ENCODE data around the gene TRPT1. TPM values are rescaled to one million over a fixed set of nuclear protein-coding genes. Genes with fewer than 3 reads are reported as not detected.

TRPT1 gene
- total RNA-seq, 2 experiments from 2014 or later: 40.6 to 49.0 TPM

DNA sequence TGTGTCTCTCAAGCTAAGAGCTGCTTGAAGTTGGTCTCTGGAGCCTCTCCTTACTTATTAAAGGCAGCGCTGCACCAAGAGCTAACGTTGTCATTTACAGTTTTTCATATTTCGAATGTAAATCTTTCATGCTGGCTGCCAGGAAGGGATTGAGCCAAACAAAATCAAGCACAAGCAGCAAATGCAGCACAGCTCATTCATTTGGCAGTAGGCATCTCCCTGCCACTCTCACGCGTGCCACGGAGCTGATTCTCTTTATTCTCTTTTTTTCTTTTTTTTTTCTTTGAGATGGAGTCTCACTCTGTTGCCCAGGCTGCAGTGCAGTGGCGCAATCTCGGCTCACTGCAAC lies 7.0 kb upstream of the TRPT1 start:
- Histone ChIP-seq H3K4me2 (ENCODE audit: low read length) (no peak overlapping the region), H4K20me1 (ENCODE audit: insufficient read depth, low read length) (no peaks in the 10 kb centered on the region), H3K9me3 (ENCODE audit: low read length) (no peaks in the 10 kb centered on the region), H3K27ac (ENCODE audit: low read depth, low read length, poor library complexity, severe bottlenecking) (no peak overlapping the region), H3K4me3 (ENCODE audit: low read depth, low read length, poor library complexity, severe bottlenecking) (no peak overlapping the region), H3K4me1 (ENCODE audit: insufficient read depth, low read length, poor library complexity, severe bottlenecking) (peaks cover 44% of the 10 kb centered on the region), H3K9me2 (ENCODE audit: insufficient read depth, low read length) (no peaks in the 10 kb centered on the region), H3K36me3 (ENCODE audit: insufficient read depth, low read length) (peaks cover 9% of the 10 kb centered on the region; the same call in 1 of the 2 replicates), H3K79me2 (ENCODE audit: insufficient read depth, low read depth, low read length) (no peaks in the 10 kb centered on the region; the same call in 1 of the 2 replicates), H2AFZ (ENCODE audit: low read length) (no peak overlapping the region)
- TF ChIP-seq, protein P1, sequence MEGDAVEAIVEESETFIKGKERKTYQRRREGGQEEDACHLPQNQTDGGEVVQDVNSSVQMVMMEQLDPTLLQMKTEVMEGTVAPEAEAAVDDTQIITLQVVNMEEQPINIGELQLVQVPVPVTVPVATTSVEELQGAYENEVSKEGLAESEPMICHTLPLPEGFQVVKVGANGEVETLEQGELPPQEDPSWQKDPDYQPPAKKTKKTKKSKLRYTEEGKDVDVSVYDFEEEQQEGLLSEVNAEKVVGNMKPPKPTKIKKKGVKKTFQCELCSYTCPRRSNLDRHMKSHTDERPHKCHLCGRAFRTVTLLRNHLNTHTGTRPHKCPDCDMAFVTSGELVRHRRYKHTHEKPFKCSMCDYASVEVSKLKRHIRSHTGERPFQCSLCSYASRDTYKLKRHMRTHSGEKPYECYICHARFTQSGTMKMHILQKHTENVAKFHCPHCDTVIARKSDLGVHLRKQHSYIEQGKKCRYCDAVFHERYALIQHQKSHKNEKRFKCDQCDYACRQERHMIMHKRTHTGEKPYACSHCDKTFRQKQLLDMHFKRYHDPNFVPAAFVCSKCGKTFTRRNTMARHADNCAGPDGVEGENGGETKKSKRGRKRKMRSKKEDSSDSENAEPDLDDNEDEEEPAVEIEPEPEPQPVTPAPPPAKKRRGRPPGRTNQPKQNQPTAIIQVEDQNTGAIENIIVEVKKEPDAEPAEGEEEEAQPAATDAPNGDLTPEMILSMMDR (conservative IDR thresholded peaks at IDR 0.05; ENCODE audit: low read length): no peak
- TF ChIP-seq EZH2phosphoT487 (IDR thresholded peaks at IDR 0.05; ENCODE audit: borderline replicate concordance, low read depth, low read length): no peak
- ChIA-PET CTCF (ENCODE audit: unreplicated experiment) (interaction anchor here (0.6 kb wide), 1 partner anchor 219 kb away, joined by 3 read pairs; no protein-coding TSS in a partner anchor), POLR2A (interaction anchor here (1.2 to 1.3 kb wide), 2 partner anchors 8 to 27 kb away, joined by 4 to 5 read pairs; partner anchors contain the start of genes FERMT3 and FKBP2)
- intact Hi-C loops (cut with micrococcal nuclease; ENCODE audit: unreplicated experiment): no loop called here
- no peak for DNase-seq (ENCODE audit: low spot score)
- BruUV-seq (replicated peaks): no TSS peak

DNA sequence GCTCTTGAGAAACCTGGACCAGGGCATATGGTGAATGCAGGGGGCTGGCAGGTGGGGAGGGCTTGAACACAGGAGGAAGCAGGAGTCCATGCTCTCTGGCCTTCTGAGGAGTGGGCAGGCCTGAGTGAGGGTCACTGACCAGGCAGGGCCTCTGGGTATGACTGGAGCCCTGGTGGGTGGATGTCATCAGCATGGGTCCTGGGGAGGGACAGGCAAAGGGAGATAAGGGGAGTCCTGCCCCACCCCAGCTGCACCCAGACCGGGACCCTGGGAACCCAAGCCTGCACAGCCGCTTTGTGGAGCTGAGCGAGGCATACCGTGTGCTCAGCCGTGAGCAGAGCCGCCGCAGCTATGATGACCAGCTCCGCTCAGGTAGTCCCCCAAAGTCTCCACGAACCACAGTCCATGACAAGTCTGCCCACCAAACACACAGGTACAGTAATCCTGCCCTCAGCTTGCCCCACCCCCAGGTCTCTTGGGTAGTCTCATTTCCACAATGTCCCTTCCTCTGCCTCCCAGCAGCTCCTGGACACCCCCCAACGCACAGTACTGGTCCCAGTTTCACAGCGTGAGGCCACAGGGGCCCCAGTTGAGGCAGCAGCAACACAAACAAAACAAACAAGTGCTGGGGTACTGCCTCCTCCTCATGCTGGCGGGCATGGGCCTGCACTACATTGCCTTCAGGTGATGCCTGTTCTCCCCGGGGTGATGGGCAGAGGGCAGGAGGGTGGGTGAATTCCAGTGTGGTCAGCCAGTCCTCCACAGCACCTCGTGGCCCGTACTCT lies 6.4 kb upstream of the TRPT1 start:
- no TSS peak for BruUV-seq (replicated peaks)
- H3K36me3 ChIP-seq (ENCODE audit: insufficient read depth, low read length): peaks cover 4% of the 10 kb centered on the region; the same call in 1 of the 2 replicates
- H3K4me2 ChIP-seq (ENCODE audit: low read length): peak overlapping the region; percentile 30; the same call in 1 of the 2 replicates
- no peak overlapping the region for H3K4me3 ChIP-seq (ENCODE audit: low read depth, low read length, poor library complexity, severe bottlenecking)
- H3K9me3 ChIP-seq (ENCODE audit: low read length): no peaks in the 10 kb centered on the region
- H3K4me1 ChIP-seq (ENCODE audit: insufficient read depth, low read length, poor library complexity, severe bottlenecking): peaks cover 49% of the 10 kb centered on the region
- H3K79me2 ChIP-seq (ENCODE audit: insufficient read depth, low read depth, low read length): peaks cover 3% of the 10 kb centered on the region; the same call in 1 of the 2 replicates
- H2AFZ ChIP-seq (ENCODE audit: low read length): no peak overlapping the region
- ChIA-PET POLR2A (interaction anchor here (1.0 to 1.3 kb wide), 3 partner anchors 9 to 26 kb away, joined by 3 to 5 read pairs (median 4); partner anchors contain the start of genes FERMT3 and FKBP2), CTCF (ENCODE audit: unreplicated experiment) (interaction anchor here (0.5 to 0.6 kb wide), 2 partner anchors 13 to 219 kb away, joined by 3 read pairs; no protein-coding TSS in a partner anchor)
- no peak overlapping the region for H3K27ac ChIP-seq (ENCODE audit: low read depth, low read length, poor library complexity, severe bottlenecking)
- DNase-seq (ENCODE audit: low spot score): no peak
- intact Hi-C loops (cut with micrococcal nuclease; ENCODE audit: unreplicated experiment): no loop called here
- no peaks in the 10 kb centered on the region for H3K9me2 ChIP-seq (ENCODE audit: insufficient read depth, low read length)
- TF ChIP-seq, protein P1 (conservative IDR thresholded peaks at IDR 0.05; ENCODE audit: low read length): no peak
- TF ChIP-seq EZH2phosphoT487 (IDR thresholded peaks at IDR 0.05; ENCODE audit: borderline replicate concordance, low read depth, low read length): no peak
- H4K20me1 ChIP-seq (ENCODE audit: insufficient read depth, low read length): no peaks in the 10 kb centered on the region

DNA sequence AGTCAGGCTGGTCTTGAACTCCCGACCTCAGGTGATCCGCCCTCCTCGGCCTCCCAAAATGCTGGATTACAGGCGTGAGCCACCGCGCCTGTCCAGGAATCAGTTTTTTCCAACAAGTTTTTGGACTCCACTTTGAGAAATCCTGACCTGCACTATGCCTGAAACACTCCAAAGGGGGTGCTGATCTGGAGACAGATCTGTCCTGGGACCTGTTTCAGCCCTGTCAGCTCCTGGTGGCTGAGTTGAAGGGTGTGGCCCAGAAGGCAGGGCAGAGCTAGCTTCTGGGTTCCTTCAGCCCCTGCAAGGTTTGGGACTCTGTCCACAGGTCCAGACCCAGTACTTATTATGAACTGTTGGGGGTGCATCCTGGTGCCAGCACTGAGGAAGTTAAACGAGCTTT lies 5.6 kb upstream of the TRPT1 start:
- intact Hi-C loops (cut with micrococcal nuclease; ENCODE audit: unreplicated experiment): no loop called here
- BruUV-seq (replicated peaks): no TSS peak
- Histone ChIP-seq H3K79me2 (ENCODE audit: insufficient read depth, low read depth, low read length) (peaks cover 8% of the 10 kb centered on the region; the same call in 1 of the 2 replicates), H4K20me1 (ENCODE audit: insufficient read depth, low read length) (no peaks in the 10 kb centered on the region), H3K4me3 (ENCODE audit: low read depth, low read length, poor library complexity, severe bottlenecking) (no peak overlapping the region), H3K36me3 (ENCODE audit: insufficient read depth, low read length) (no peaks in the 10 kb centered on the region), H3K4me1 (ENCODE audit: insufficient read depth, low read length, poor library complexity, severe bottlenecking) (peaks cover 54% of the 10 kb centered on the region), H3K9me3 (ENCODE audit: low read length) (no peaks in the 10 kb centered on the region), H3K4me2 (ENCODE audit: low read length) (peak overlapping the region; percentile 30; the same call in 1 of the 2 replicates), H3K9me2 (ENCODE audit: insufficient read depth, low read length) (no peaks in the 10 kb centered on the region), H3K27ac (ENCODE audit: low read depth, low read length, poor library complexity, severe bottlenecking) (no peak overlapping the region), H2AFZ (ENCODE audit: low read length) (no peak overlapping the region)
- POLR2A ChIA-PET: interaction anchor here (1.0 kb wide), 1 partner anchor 25 kb away, joined by 3 read pairs; no protein-coding TSS in a partner anchor
- CTCF ChIA-PET (ENCODE audit: unreplicated experiment): no interaction called here
- DNase-seq (ENCODE audit: low spot score): no peak
- TF ChIP-seq EZH2phosphoT487 (IDR thresholded peaks at IDR 0.05; ENCODE audit: borderline replicate concordance, low read depth, low read length): no peak
- TF ChIP-seq, protein P1 (conservative IDR thresholded peaks at IDR 0.05; ENCODE audit: low read length): no peak
